Kidney (tissue), 14 donors: ENCODE measurements around the gene STAT1. TPM values are rescaled to one million over a fixed set of nuclear protein-coding genes. Genes with fewer than 3 reads are reported as not detected.

ENCODE experiments used
- DNase-seq, 5 donors: peaks; one replicate each; pipeline ENCODE4 v3.0.0-alpha.2; 2013 to 2020
- FAIRE-seq: peaks from 2 replicates; lab custom pipeline; 2012; peaks lifted over from hg19 to GRCh38; lab: Jason Lieb, UNC
- H3K27ac ChIP-seq, 2 donors: one replicate each; pipeline ENCODE4 v1.7.0; 2013; ENCODE audit warnings: low read depth in 2 of 2, low read length in 2 of 2, inconsistent platforms in 1 of 2
- H3K27me3 ChIP-seq: one replicate; pipeline ENCODE4 v1.7.1; 2013; ENCODE audit warnings: low read length, inconsistent platforms; ENCODE audit not compliant: control insufficient read depth, insufficient read depth
- H3K36me3 ChIP-seq, 3 donors: one replicate each; pipeline versions ENCODE4 v1.7.0 to v1.7.1; 2013; ENCODE audit warnings: low read length in 3 of 3, control low read depth in 1 of 3, inconsistent platforms in 1 of 3; ENCODE audit not compliant: insufficient read depth in 3 of 3, control insufficient read depth in 2 of 3
- H3K4me1 ChIP-seq, 3 donors: one replicate each; pipeline versions ENCODE4 v1.7.0 to v1.7.1; 2013; ENCODE audit warnings: low read length in 3 of 3, inconsistent platforms in 1 of 3, low read depth in 1 of 3; ENCODE audit not compliant: control insufficient read depth in 2 of 3, insufficient read depth in 2 of 3
- H3K4me3 ChIP-seq, 3 donors: one replicate each; pipeline versions ENCODE4 v1.7.0 to v1.8.1; 2013; ENCODE audit warnings: low read length in 3 of 3, control low read depth in 1 of 3, inconsistent platforms in 1 of 3
- H3K9ac ChIP-seq, 3 donors: one replicate each; pipeline versions ENCODE4 v1.7.0 to v1.7.1; 2013; ENCODE audit warnings: low read length in 3 of 3, control low read depth in 1 of 3, inconsistent platforms in 1 of 3
- H3K9me3 ChIP-seq, 3 donors: one replicate each; pipeline versions ENCODE4 v1.7.0 to v1.7.1; 2013; ENCODE audit warnings: low read length in 3 of 3, control low read depth in 1 of 3, inconsistent platforms in 1 of 3; ENCODE audit not compliant: control insufficient read depth in 2 of 3, insufficient read depth in 1 of 3
- intact Hi-C: fragments of 100-400 bp; cut with DNase I; formaldehyde crosslinking; loops from one replicate; pipeline ENCODE4 v1.11.1; 2022
- polyA plus RNA-seq: library from polyadenylated mRNA; stranded (reverse); fragments of 350-450 nt; fragmentation: Illumina TruSeq; extraction: RNeasy Lipid Tissue Mini Kit (QIAGEN cat#74804); gene quantifications from one replicate; pipeline ENCODE4 v1.2.3, GENCODE V29; 2014; ENCODE audit warnings: low read depth, low replicate concordance; ENCODE audit not compliant: insufficient read depth
- total RNA-seq: library from RNA; stranded (reverse); fragmentation: NEBNext Ultra II Directional; extraction: Animal tissue kit (Norgen Biotek cat#: 25700); gene quantifications from one replicate; pipeline ENCODE4 v1.2.1, GENCODE V29; 2021
- TF ChIP-seq, protein P1 (sequence below): IDR thresholded peaks from 3 replicates; pipeline ENCODE4 v1.5.1; 2012; ENCODE audit warnings: mild to moderate bottlenecking, moderate library complexity, borderline replicate concordance; ENCODE audit not compliant: insufficient read depth; ENCODE audit errors: extremely low read depth
- donor health status: control.
- donor health status: control.
- donor health status: control.
- donor health status: control.
- donor health status: control.
- donor health status: DM: yes; HTN: yes; CAD: no.
- donor health status: Normal renal cell carcinoma (clear cell type).

STAT1 gene
- total and polyA plus RNA-seq, 2 donors from 2014 or later: 37.5 to 121 TPM

DNA sequence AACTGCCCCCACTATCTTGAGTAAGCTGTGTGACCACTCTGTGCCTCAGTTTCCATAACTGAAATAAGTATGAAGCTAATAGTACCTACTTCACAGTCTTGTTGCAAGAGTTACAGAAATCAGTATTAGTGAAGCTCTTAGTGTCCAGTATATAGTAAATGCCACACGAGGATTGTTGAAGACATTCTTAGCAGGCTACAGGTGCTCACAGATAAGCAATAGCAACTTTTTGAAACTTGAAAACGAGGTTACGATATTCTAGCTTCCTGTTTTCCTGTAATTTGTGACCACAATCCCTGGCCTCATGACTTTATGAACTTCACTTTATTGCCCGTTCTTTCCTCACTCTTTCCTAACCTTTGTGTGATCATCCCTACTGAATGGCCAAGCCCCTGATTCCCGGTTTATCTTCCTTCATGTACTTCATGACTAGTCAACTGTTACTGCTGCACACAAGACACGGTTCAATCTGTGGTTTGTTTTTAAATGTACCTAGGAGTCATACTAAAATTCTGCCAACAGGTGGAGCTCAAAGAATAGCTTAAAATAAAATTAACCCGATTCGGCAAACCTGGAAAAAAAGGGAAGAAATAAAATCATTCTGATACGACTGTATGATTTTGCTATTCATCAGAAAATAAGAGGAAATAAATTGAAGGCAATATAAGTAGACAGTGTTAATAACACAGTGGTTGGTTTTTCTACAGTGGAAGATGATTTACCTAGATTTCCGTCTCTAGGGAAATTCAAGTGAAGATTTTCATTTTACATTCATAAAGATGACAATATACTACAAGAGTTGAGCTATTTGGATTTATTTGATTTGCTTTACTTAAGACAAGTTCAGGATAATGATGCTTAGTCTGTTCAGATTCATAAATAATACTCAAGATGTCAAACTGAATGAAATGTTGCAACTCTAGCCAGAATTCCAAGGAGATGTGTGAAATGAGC is 38.1 kb upstream of the STAT1 start:
- peak; percentile 91 for FAIRE-seq
- no peaks in the 10 kb centered on the region for H3K9me3 ChIP-seq

DNA sequence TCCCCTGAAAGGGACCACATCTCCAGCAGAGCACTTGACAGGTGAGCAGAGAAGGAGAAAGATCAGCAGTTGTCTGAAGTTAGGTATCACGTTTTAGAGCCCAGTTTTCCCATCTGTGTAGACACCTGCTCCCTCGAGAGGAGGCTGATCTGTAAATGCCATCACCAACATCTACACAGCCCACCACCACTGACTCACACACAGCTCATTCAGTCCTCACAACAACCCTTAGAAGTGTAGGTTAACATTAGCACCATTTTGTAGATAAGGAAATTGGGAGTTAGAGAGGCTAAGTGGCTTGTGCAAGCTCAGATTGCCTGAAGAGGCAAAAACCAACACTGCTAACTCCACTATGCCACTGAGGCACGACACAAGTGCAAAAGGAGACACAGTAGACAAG is 37.2 kb upstream of the STAT1 start:
- no peak for FAIRE-seq
- no peak overlapping the region for H3K9ac ChIP-seq

More for the DNA sequence above, 38.1 kb upstream of the STAT1 start:
- Histone ChIP-seq H3K27ac (no peak overlapping the region), H3K4me1 (no peaks in the 10 kb centered on the region), H3K4me3 (no peak overlapping the region), H3K27me3 (no peaks in the 10 kb centered on the region), H3K36me3 (no peaks in the 10 kb centered on the region), H3K9ac (no peak overlapping the region)
- TF ChIP-seq, protein P1, sequence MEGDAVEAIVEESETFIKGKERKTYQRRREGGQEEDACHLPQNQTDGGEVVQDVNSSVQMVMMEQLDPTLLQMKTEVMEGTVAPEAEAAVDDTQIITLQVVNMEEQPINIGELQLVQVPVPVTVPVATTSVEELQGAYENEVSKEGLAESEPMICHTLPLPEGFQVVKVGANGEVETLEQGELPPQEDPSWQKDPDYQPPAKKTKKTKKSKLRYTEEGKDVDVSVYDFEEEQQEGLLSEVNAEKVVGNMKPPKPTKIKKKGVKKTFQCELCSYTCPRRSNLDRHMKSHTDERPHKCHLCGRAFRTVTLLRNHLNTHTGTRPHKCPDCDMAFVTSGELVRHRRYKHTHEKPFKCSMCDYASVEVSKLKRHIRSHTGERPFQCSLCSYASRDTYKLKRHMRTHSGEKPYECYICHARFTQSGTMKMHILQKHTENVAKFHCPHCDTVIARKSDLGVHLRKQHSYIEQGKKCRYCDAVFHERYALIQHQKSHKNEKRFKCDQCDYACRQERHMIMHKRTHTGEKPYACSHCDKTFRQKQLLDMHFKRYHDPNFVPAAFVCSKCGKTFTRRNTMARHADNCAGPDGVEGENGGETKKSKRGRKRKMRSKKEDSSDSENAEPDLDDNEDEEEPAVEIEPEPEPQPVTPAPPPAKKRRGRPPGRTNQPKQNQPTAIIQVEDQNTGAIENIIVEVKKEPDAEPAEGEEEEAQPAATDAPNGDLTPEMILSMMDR: peak; percentile 58
- DNase-seq: peak in 3 of 5 donors; percentile 14 to 81 (median 81)
- intact Hi-C loops: loop anchor here (10.0 kb wide), 1 partner anchor 103 kb away; the partner anchor contains the start of gene STAT4

DNA sequence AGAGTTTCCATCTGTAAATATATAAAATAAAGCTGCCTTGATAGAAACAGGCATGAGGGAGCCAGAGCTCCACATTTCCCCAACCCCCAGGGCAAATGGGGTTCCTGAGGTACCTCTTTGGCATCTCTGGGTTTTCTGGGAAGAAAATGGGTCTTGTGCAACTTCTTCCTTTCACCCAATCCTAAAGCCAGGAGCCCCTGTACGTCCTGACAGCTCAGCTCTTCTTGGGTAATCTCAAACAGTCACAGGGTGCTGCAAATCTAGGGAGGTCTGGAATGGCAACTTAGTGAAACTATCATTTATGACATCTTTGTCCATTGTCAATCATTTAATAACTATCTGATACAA is 36.6 kb upstream of the STAT1 start:
- DNase-seq (no peak), FAIRE-seq (no peak)
- TF ChIP-seq, protein P1: no peak
- Histone ChIP-seq H3K4me3 (no peak overlapping the region), H3K27ac (no peak overlapping the region), H3K4me1 (no peaks in the 10 kb centered on the region), H3K36me3 (no peaks in the 10 kb centered on the region), H3K27me3 (no peaks in the 10 kb centered on the region), H3K9me3 (no peaks in the 10 kb centered on the region), H3K9ac (no peak overlapping the region)
- intact Hi-C loops: loop anchor here (10.0 kb wide), 1 partner anchor 104 kb away; the partner anchor contains the start of gene STAT4

More for the DNA sequence above, 37.2 kb upstream of the STAT1 start:
- Histone ChIP-seq H3K36me3 (no peaks in the 10 kb centered on the region), H3K4me1 (no peaks in the 10 kb centered on the region), H3K4me3 (no peak overlapping the region), H3K9me3 (no peaks in the 10 kb centered on the region), H3K27ac (no peak overlapping the region), H3K27me3 (no peaks in the 10 kb centered on the region)
- DNase-seq: no peak
- TF ChIP-seq, protein P1: no peak
- intact Hi-C loops: loop anchor here (10.0 kb wide), 1 partner anchor 104 kb away; the partner anchor contains the start of gene STAT4
